Globus pallidus (tissue), 1 donor: ENCODE results near the gene TBRG4.

Experiments used
- DNase-seq: peaks from one replicate; pipeline ENCODE4 v3.0.0-alpha.2; 2015; ENCODE audit warnings: low spot score

TBRG4 gene

GRCh38 chr7:45074528-45075354, 36.8 kb downstream of the TBRG4 start:
- DNase-seq: no peak

GRCh38 chr7:45073786-45074527, 37.5 kb downstream of the TBRG4 start:
- no peak for DNase-seq

- DNase-seq: no peak
Measured at GRCh38 chr7:45073031-45073785, 38.3 kb downstream of the TBRG4 start.

GRCh38 chr7:45072131-45073030, 39.1 kb downstream of the TBRG4 start:
- DNase-seq: no peak

GRCh38 chr7:45071528-45071927, 40.0 kb downstream of the TBRG4 start:
- DNase-seq: no peak

- no peak for DNase-seq
Measured at GRCh38 chr7:45070254-45070642, 41.2 kb downstream of the TBRG4 start.

GRCh38 chr7:45069444-45070253, 41.8 kb downstream of the TBRG4 start:
- DNase-seq: no peak

GRCh38 chr7:45068236-45069023, 43.1 kb downstream of the TBRG4 start:
- DNase-seq: no peak

GRCh38 chr7:45067582-45067981, 43.9 kb downstream of the TBRG4 start:
- DNase-seq: no peak

GRCh38 chr7:45066409-45066808, 45.1 kb downstream of the TBRG4 start:
- no peak for DNase-seq

- DNase-seq: no peak
Measured at GRCh38 chr7:45065031-45065995, 46.2 kb downstream of the TBRG4 start.

GRCh38 chr7:45064047-45064725, 47.3 kb downstream of the TBRG4 start:
- no peak for DNase-seq

- no peak for DNase-seq
Measured at GRCh38 chr7:45061806-45062425, 49.6 kb downstream of the TBRG4 start.

GRCh38 chr7:45061352-45061751, 50.1 kb downstream of the TBRG4 start:
- DNase-seq: no peak

GRCh38 chr7:45060295-45060694, 51.2 kb downstream of the TBRG4 start:
- DNase-seq: no peak

- no peak for DNase-seq
Measured at GRCh38 chr7:45057878-45058277, 53.6 kb downstream of the TBRG4 start.

GRCh38 chr7:45055594-45056219, 55.8 kb downstream of the TBRG4 start:
- DNase-seq: no peak
